ENCODE results near the gene PRR14.
A peak's percentile ranks its signal among the peaks of the same experiment; 100 is the strongest.

The PRR14 gene

DNA sequence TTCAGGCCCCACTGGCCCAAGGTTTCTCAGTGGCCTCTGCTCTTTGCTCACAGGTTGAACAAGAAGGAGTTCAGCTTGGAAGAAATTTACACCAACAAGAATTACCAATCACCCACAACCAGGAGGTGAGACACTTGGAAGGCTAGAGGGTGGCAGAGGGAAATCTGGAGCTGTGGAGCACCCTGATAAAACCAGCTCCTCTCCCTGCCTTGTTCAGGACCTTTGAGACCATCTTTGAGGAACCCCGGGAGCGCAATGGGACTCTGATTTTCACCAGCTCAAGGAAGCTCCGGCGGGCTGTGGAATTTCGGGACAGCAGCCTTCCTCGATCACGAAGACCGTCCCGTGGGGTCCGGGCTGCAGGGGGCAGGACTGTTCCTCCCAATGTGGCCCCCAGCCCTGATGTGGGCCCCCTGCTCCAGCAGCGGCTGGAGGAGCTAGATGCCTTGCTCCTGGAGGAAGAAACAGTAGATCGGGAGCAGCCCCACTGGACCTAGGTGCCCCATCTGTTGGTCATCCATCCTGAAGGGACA is 5.1 kb downstream of the PRR14 start:
- Histone ChIP-seq H3K9ac (ENCODE audit: low read length) (no peak overlapping the region), H3K27me3 (ENCODE audit: control insufficient read depth in 1 of 2, insufficient read depth in 1 of 2, low read length in 2 of 2) (no peaks in the 10 kb centered on the region), H3K27ac (ENCODE audit: low read length, poor library complexity, severe bottlenecking) (no peak overlapping the region), H3K9me3 (ENCODE audit: control insufficient read depth, low read length) (no peaks in the 10 kb centered on the region), H3K14ac (ENCODE audit: low read length in 2 of 2) (no peak overlapping the region), H2BK12ac (ENCODE audit: low read length in 2 of 2) (no peak overlapping the region), H3K4me2 (ENCODE audit: low read length, poor library complexity, severe bottlenecking) (no peak overlapping the region), H3K4me1 (ENCODE audit: control insufficient read depth, insufficient read depth, low read depth, low read length) (peaks cover 18% of the 10 kb centered on the region), H3K23ac (ENCODE audit: low read length in 2 of 2) (no peak overlapping the region), H2AFZ (ENCODE audit: low read depth, low read length) (no peak overlapping the region), H4K91ac (ENCODE audit: low read length) (no peak overlapping the region), H2BK5ac (ENCODE audit: low read depth, low read length, poor library complexity, severe bottlenecking) (no peak overlapping the region), H4K8ac (ENCODE audit: low read length) (no peak overlapping the region), H3K4ac (ENCODE audit: low read depth in 1 of 2, low read length in 2 of 2) (no peak overlapping the region), H2AK5ac (ENCODE audit: low read length, severe bottlenecking) (no peak overlapping the region), H2BK15ac (ENCODE audit: low read depth, poor library complexity, severe bottlenecking) (no peak overlapping the region), H3K79me1 (replicated peaks; ENCODE audit: low read length, poor library complexity, severe bottlenecking) (peaks cover 33% of the 10 kb centered on the region), H3K4me3 (ENCODE audit: insufficient read depth in 1 of 2, low read depth in 1 of 2, low read length in 2 of 2) (no peak overlapping the region), H3K18ac (ENCODE audit: low read depth in 1 of 2, low read length in 2 of 2) (no peak overlapping the region), H3K36me3 (ENCODE audit: control insufficient read depth in 1 of 2, insufficient read depth in 2 of 2, low read depth in 1 of 2, low read length in 2 of 2) (peaks cover 39 to 46% of the 10 kb centered on the region in 2 experiments), H2BK120ac (ENCODE audit: low read depth, low read length) (no peak overlapping the region)
- 95% methylated on average over 11 of the region's 12 CpGs for WGBS
- no peak for DNase-seq

DNA sequence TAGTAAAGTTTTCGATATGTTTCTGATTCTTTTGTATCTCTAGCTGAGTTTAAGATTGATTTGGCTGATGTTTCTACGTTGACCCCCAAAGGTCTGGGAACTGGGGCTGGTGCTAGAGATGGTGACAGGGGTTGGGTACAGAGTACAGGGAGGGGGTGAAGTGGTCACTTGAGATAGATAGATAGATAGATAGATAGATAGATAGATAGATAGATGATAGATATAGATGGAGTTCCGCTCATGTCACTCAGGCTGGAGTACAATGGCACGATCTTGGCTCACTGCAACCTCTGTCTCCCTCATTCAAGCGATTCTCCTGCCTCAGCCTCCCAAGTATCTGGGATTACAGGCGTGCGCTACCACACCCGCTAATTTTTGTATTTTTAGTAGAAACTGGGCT is 5.6 kb downstream of the PRR14 start:
- no peak overlapping the region for H2BK5ac ChIP-seq (ENCODE audit: low read depth, low read length, poor library complexity, severe bottlenecking)
- H3K18ac ChIP-seq (ENCODE audit: low read depth in 1 of 2, low read length in 2 of 2), result no peak overlapping the region
- H3K23ac ChIP-seq (ENCODE audit: low read length in 2 of 2), result no peak overlapping the region
- H2BK120ac ChIP-seq (ENCODE audit: low read depth, low read length), result no peak overlapping the region
- H2BK15ac ChIP-seq (ENCODE audit: low read depth, poor library complexity, severe bottlenecking), result no peak overlapping the region
- H3K9me3 ChIP-seq (ENCODE audit: control insufficient read depth, low read length), result no peaks in the 10 kb centered on the region
- no peak overlapping the region for H3K4ac ChIP-seq (ENCODE audit: low read depth in 1 of 2, low read length in 2 of 2)
- no peak overlapping the region for H2AK5ac ChIP-seq (ENCODE audit: low read length, severe bottlenecking)
- H3K9ac ChIP-seq (ENCODE audit: low read length), result peak overlapping the region; percentile 89
- DNase-seq, result no peak
- peaks cover 44 to 51% of the 10 kb centered on the region in 2 experiments for H3K36me3 ChIP-seq (ENCODE audit: control insufficient read depth in 1 of 2, insufficient read depth in 2 of 2, low read depth in 1 of 2, low read length in 2 of 2)
- no peak overlapping the region for H3K4me2 ChIP-seq (ENCODE audit: low read length, poor library complexity, severe bottlenecking)
- H3K27me3 ChIP-seq (ENCODE audit: control insufficient read depth in 1 of 2, insufficient read depth in 1 of 2, low read length in 2 of 2), result no peaks in the 10 kb centered on the region
- H2AFZ ChIP-seq (ENCODE audit: low read depth, low read length), result no peak overlapping the region
- H2BK12ac ChIP-seq (ENCODE audit: low read length in 2 of 2), result no peak overlapping the region
- no peak overlapping the region for H3K4me3 ChIP-seq (ENCODE audit: insufficient read depth in 1 of 2, low read depth in 1 of 2, low read length in 2 of 2)
- peaks cover 33% of the 10 kb centered on the region for H3K79me1 ChIP-seq (replicated peaks; ENCODE audit: low read length, poor library complexity, severe bottlenecking)
- H3K4me1 ChIP-seq (ENCODE audit: control insufficient read depth, insufficient read depth, low read depth, low read length), result peaks cover 23% of the 10 kb centered on the region
- H3K14ac ChIP-seq (ENCODE audit: low read length in 2 of 2), result no peak overlapping the region
- no peak overlapping the region for H4K91ac ChIP-seq (ENCODE audit: low read length)
- no peak overlapping the region for H4K8ac ChIP-seq (ENCODE audit: low read length)
- WGBS, result 98% methylated on average over 8 of the region's 8 CpGs
- no peak overlapping the region for H3K27ac ChIP-seq (ENCODE audit: low read length, poor library complexity, severe bottlenecking)

GRCh38 chr16:30656974-30657865 is 6.5 kb downstream of the PRR14 start:
- Histone ChIP-seq H3K9ac (ENCODE audit: low read length) (peak overlapping the region; percentile 89), H2BK5ac (ENCODE audit: low read depth, low read length, poor library complexity, severe bottlenecking) (no peak overlapping the region), H3K27me3 (ENCODE audit: control insufficient read depth in 1 of 2, insufficient read depth in 1 of 2, low read length in 2 of 2) (no peaks in the 10 kb centered on the region), H2BK12ac (ENCODE audit: low read length in 2 of 2) (peak overlapping the region in 1 of 2 experiments; percentile 48), H4K91ac (ENCODE audit: low read length) (no peak overlapping the region), H2AK5ac (ENCODE audit: low read length, severe bottlenecking) (no peak overlapping the region), H3K79me1 (replicated peaks; ENCODE audit: low read length, poor library complexity, severe bottlenecking) (peaks cover 29% of the 10 kb centered on the region), H3K23ac (ENCODE audit: low read length in 2 of 2) (no peak overlapping the region), H3K27ac (ENCODE audit: low read length, poor library complexity, severe bottlenecking) (peak overlapping the region; percentile 75), H3K9me3 (ENCODE audit: control insufficient read depth, low read length) (no peaks in the 10 kb centered on the region), H3K4ac (ENCODE audit: low read depth in 1 of 2, low read length in 2 of 2) (peak overlapping the region in 1 of 2 experiments; percentile 6), H3K18ac (ENCODE audit: low read depth in 1 of 2, low read length in 2 of 2) (peak overlapping the region in 1 of 2 experiments; percentile 79), H3K36me3 (ENCODE audit: control insufficient read depth in 1 of 2, insufficient read depth in 2 of 2, low read depth in 1 of 2, low read length in 2 of 2) (peaks cover 50 to 60% of the 10 kb centered on the region in 2 experiments), H3K4me1 (ENCODE audit: control insufficient read depth, insufficient read depth, low read depth, low read length) (peaks cover 23% of the 10 kb centered on the region), H2BK120ac (ENCODE audit: low read depth, low read length) (no peak overlapping the region), H2AFZ (ENCODE audit: low read depth, low read length) (peak overlapping the region; percentile 73), H3K4me3 (ENCODE audit: insufficient read depth in 1 of 2, low read depth in 1 of 2, low read length in 2 of 2) (peak overlapping the region; percentile 48 to 81), H3K4me2 (ENCODE audit: low read length, poor library complexity, severe bottlenecking) (peak overlapping the region; percentile 88), H2BK15ac (ENCODE audit: low read depth, poor library complexity, severe bottlenecking) (no peak overlapping the region), H3K14ac (ENCODE audit: low read length in 2 of 2) (no peak overlapping the region), H4K8ac (ENCODE audit: low read length) (no peak overlapping the region)
- DNase-seq, result peak; percentile 80
- WGBS, result 47% methylated on average over 32 of the region's 32 CpGs
